ENCODE data around the gene NET1. TPM values are rescaled to one million over a fixed set of nuclear protein-coding genes. Genes with fewer than 3 reads are reported as not detected.
"Not testable (repeated sequence)": the region's sequence is repeated elsewhere in the genome, so short reads cannot be mapped to it uniquely, and the experiment has no call there.

Gene NET1
- total RNA-seq, 1 donor from 2014 or later, result 164 TPM

GRCh38 chr10:5396556-5397300 is 15.6 kb upstream of the NET1 start:
- no peak for DNase-seq (ENCODE audit: low spot score)

- DNase-seq (ENCODE audit: low spot score), result no peak
Measured at GRCh38 chr10:5399332-5399731, 13.0 kb upstream of the NET1 start.

GRCh38 chr10:5400468-5401240 is 11.7 kb upstream of the NET1 start:
- no peak for DNase-seq (ENCODE audit: low spot score)

GRCh38 chr10:5402798-5403197 is 9.6 kb upstream of the NET1 start:
- no peak for DNase-seq (ENCODE audit: low spot score)

- no peak for DNase-seq (ENCODE audit: low spot score)
Measured at GRCh38 chr10:5404208-5405041, 7.9 kb upstream of the NET1 start, which contains the start of gene TUBAL3. TUBAL3 (minus strand) TSS chr10:5404828; CDS start chr10:5404792, 36 bp downstream.

GRCh38 chr10:5406918-5407317 is 5.4 kb upstream of the NET1 start:
- DNase-seq (ENCODE audit: low spot score), result no peak

GRCh38 chr10:5410787-5411186 is 1.6 kb upstream of the NET1 start:
- not testable (repeated sequence) for DNase-seq (ENCODE audit: low spot score)

- no peak for DNase-seq (ENCODE audit: low spot score)
Measured at GRCh38 chr10:5411941-5412276, 448 bp upstream of the NET1 start.

GRCh38 chr10:5413012-5413938 is 918 bp downstream of the NET1 start:
- DNase-seq (ENCODE audit: low spot score), result no peak

- no peak for DNase-seq (ENCODE audit: low spot score)
Measured at GRCh38 chr10:5416981-5417380, 4.6 kb downstream of the NET1 start.

GRCh38 chr10:5418584-5418983 is 6.2 kb downstream of the NET1 start:
- DNase-seq (ENCODE audit: low spot score), result no peak

GRCh38 chr10:5419466-5420094 is 7.2 kb downstream of the NET1 start:
- no peak for DNase-seq (ENCODE audit: low spot score)

- no peak for DNase-seq (ENCODE audit: low spot score)
Measured at GRCh38 chr10:5423771-5424170, 11.4 kb downstream of the NET1 start.

GRCh38 chr10:5424751-5425150 is 12.4 kb downstream of the NET1 start:
- DNase-seq (ENCODE audit: low spot score), result no peak

GRCh38 chr10:5428133-5428532 is 15.8 kb downstream of the NET1 start:
- DNase-seq (ENCODE audit: low spot score), result no peak

- no peak for DNase-seq (ENCODE audit: low spot score)
Measured at GRCh38 chr10:5433182-5433581, 20.8 kb downstream of the NET1 start.

- DNase-seq (ENCODE audit: low spot score), result no peak
Measured at GRCh38 chr10:5434017-5434753, 21.8 kb downstream of the NET1 start.

- DNase-seq (ENCODE audit: low spot score), result no peak
Measured at GRCh38 chr10:5435328-5435727, 23.0 kb downstream of the NET1 start.

GRCh38 chr10:5440206-5440605 is 27.8 kb downstream of the NET1 start:
- no peak for DNase-seq (ENCODE audit: low spot score)

GRCh38 chr10:5441106-5441505 is 28.7 kb downstream of the NET1 start:
- DNase-seq (ENCODE audit: low spot score), result no peak

Measured in mesenteric fat pad (tissue), 1 donor.